Measurements from ENCODE around the gene KLHDC10.
A peak's percentile ranks its signal among the peaks of the same experiment; 100 is the strongest.
"Not testable (repeated sequence)": the region's sequence is repeated elsewhere in the genome, so short reads cannot be mapped to it uniquely, and the experiment has no call there.

KLHDC10 gene

GRCh38 chr7:130069978-130070860 is at the start of gene KLHDC10:
TSS of gene KLHDC10 (plus strand) at chr7:130070534. CDS start at chr7:130070644, 110 bp downstream.
- DNase-seq (ENCODE audit: low spot score), result peak; percentile 99

- no peak for DNase-seq (ENCODE audit: low spot score)
These were observed 49.1 kb upstream of the KLHDC10 start for GRCh38 chr7:130021105-130021834.

- no peak for DNase-seq (ENCODE audit: low spot score)
These were observed 48.2 kb upstream of the KLHDC10 start for GRCh38 chr7:130022115-130022514.

GRCh38 chr7:130022623-130023175 is 47.6 kb upstream of the KLHDC10 start:
- DNase-seq (ENCODE audit: low spot score), result no peak

GRCh38 chr7:130024390-130024789 is 45.9 kb upstream of the KLHDC10 start:
- DNase-seq (ENCODE audit: low spot score), result no peak

- DNase-seq (ENCODE audit: low spot score), result no peak
These were observed 37.6 kb upstream of the KLHDC10 start for GRCh38 chr7:130032698-130033097.

GRCh38 chr7:130037703-130038102 is 32.6 kb upstream of the KLHDC10 start:
- DNase-seq (ENCODE audit: low spot score), result peak; percentile 31

- no peak for DNase-seq (ENCODE audit: low spot score)
These were observed 29.8 kb upstream of the KLHDC10 start for GRCh38 chr7:130040576-130040975.

- DNase-seq (ENCODE audit: low spot score), result no peak
These were observed 22.5 kb upstream of the KLHDC10 start for GRCh38 chr7:130047831-130048230.

- DNase-seq (ENCODE audit: low spot score), result no peak
These were observed 21.4 kb upstream of the KLHDC10 start for GRCh38 chr7:130048906-130049305.

- not testable (repeated sequence) for DNase-seq (ENCODE audit: low spot score)
These were observed 18.1 kb upstream of the KLHDC10 start for GRCh38 chr7:130052250-130052649.

- DNase-seq (ENCODE audit: low spot score), result not testable (repeated sequence)
These were observed 15.1 kb upstream of the KLHDC10 start for GRCh38 chr7:130055198-130055597.

GRCh38 chr7:130062246-130062645 is 8.1 kb upstream of the KLHDC10 start:
- DNase-seq (ENCODE audit: low spot score), result no peak

- DNase-seq (ENCODE audit: low spot score), result peak; percentile 72
These were observed 7.3 kb upstream of the KLHDC10 start for GRCh38 chr7:130063036-130063435.

- not testable (repeated sequence) for DNase-seq (ENCODE audit: low spot score)
These were observed 5.8 kb upstream of the KLHDC10 start for GRCh38 chr7:130064580-130064926.

- DNase-seq (ENCODE audit: low spot score), result no peak
These were observed 4.7 kb upstream of the KLHDC10 start for GRCh38 chr7:130065500-130066152.

- DNase-seq (ENCODE audit: low spot score), result no peak
These were observed 956 bp upstream of the KLHDC10 start for GRCh38 chr7:130069179-130069977.

- peak; percentile 18 for DNase-seq (ENCODE audit: low spot score)
These were observed 708 bp downstream of the KLHDC10 start for GRCh38 chr7:130070861-130071622.

- peak; percentile 91 for DNase-seq (ENCODE audit: low spot score)
These were observed 1.6 kb downstream of the KLHDC10 start for GRCh38 chr7:130071701-130072622.

Data from hematopoietic multipotent progenitor cell treated with erythropoietin and hydrocortisone succinate and interleukin-3 and kit ligand, for 17 days (in vitro differentiated cells).